ENCODE results near the gene DNM3. TPM values are rescaled to one million over a fixed set of nuclear protein-coding genes. Genes with fewer than 3 reads are reported as not detected.

The DNM3 gene
- total and polyA plus RNA-seq, 2 of the 8 experiments (the other 6 are each of a cell fraction or from before 2014, with no cell fraction given), result 2.0 to 8.5 TPM

GRCh38 chr1:172238965-172239364, 397.7 kb downstream of the DNM3 start:
- no peak overlapping the region for H3K4me3 ChIP-seq (ENCODE audit: extremely low read depth in 1 of 4, insufficient read depth in 2 of 4, low read depth in 3 of 4, low read length in 4 of 4)
- H2BK15ac ChIP-seq (ENCODE audit: low read length), result no peak overlapping the region
- H3K4me2 ChIP-seq (ENCODE audit: insufficient read depth in 1 of 2, low read depth in 2 of 2, low read length in 2 of 2), result no peak overlapping the region
- no peak overlapping the region for H2AK5ac ChIP-seq (ENCODE audit: low read depth, low read length)
- H3K79me1 ChIP-seq (ENCODE audit: low read depth, low read length), result no peaks in the 10 kb centered on the region
- no peak for FAIRE-seq
- H3K4me1 ChIP-seq (replicated peaks in 1 of 4; ENCODE audit: control insufficient read depth in 3 of 4, insufficient read depth in 4 of 4, low read length in 3 of 4), result no peaks in the 10 kb centered on the region; a peak in 1 of 7 replicates
- no peaks in the 10 kb centered on the region for H3K27me3 ChIP-seq (replicated peaks in 1 of 4; ENCODE audit: control insufficient read depth in 3 of 4, extremely low read depth in 1 of 4, insufficient read depth in 3 of 4, low read length in 3 of 4)
- H3K14ac ChIP-seq (ENCODE audit: insufficient read length), result no peak overlapping the region
- H3K9ac ChIP-seq (replicated peaks in 1 of 4; ENCODE audit: extremely low read depth in 1 of 4, low read depth in 3 of 4, low read length in 3 of 4), result no peak overlapping the region
- no peak overlapping the region for H2BK120ac ChIP-seq (replicated peaks; ENCODE audit: low read depth, low read length)
- no peak for DNase-seq (ENCODE audit: low read depth in 1 of 2, low spot score in 2 of 2)
- CTCF ChIA-PET (ENCODE audit: partially characterized antibody), result interaction anchor here (1.2 kb wide), 1 partner anchor 14 kb away, joined by 3 read pairs; no protein-coding TSS in a partner anchor
- no peak overlapping the region for H2BK20ac ChIP-seq (ENCODE audit: low read length)
- H4K5ac ChIP-seq (ENCODE audit: insufficient read length, low read depth, low read length), result no peak overlapping the region
- WGBS, 2 experiments (ENCODE audit: extremely low coverage in 1 of 2, insufficient coverage in 1 of 2, insufficient read length in 1 of 2, insufficient replicate concordance in 2 of 2, low coverage in 1 of 2, low lambda C conversion rate in 2 of 2, missing lambda C conversion rate in 1 of 2), result 97% methylated on average over 2 of the region's 2 CpGs; no CpG with 5 or more reads in 1 of the 2 experiments
- H2BK12ac ChIP-seq (ENCODE audit: low read depth, low read length), result no peak overlapping the region
- TF ChIP-seq NRF1 (IDR thresholded peaks at IDR 0.05; ENCODE audit: low read depth, low read length) (no peak), SP1 (IDR thresholded peaks at IDR 0.05; ENCODE audit: low read depth, low read length) (no peak), YY1 (IDR thresholded peaks at IDR 0.05; ENCODE audit: low read depth, low read length) (no peak), ZNF274 (IDR thresholded peaks at IDR 0.05; ENCODE audit: borderline replicate concordance, extremely low read depth, low read length) (no peak), TAF1 (IDR thresholded peaks at IDR 0.05; ENCODE audit: low read depth, low read length) (no peak), BACH1 (IDR thresholded peaks at IDR 0.05; ENCODE audit: low read length) (no peak), MAFK (IDR thresholded peaks at IDR 0.05; ENCODE audit: low read depth, low read length) (no peak), SP4 (IDR thresholded peaks at IDR 0.05; ENCODE audit: low read length) (no peak), ASH2L (IDR thresholded peaks at IDR 0.05; ENCODE audit: low read length) (no peak), RNF2 (IDR thresholded peaks at IDR 0.05; ENCODE audit: borderline replicate concordance, low read depth, low read length, missing control alignments, poor library complexity, severe bottlenecking) (no peak), PHF8 (conservative IDR thresholded peaks at IDR 0.05; ENCODE audit: low read depth, low read length) (no peak), CTBP2 (IDR thresholded peaks at IDR 0.05; ENCODE audit: borderline replicate concordance, insufficient read depth, insufficient read length, low read length) (no peak), BRCA1 (IDR thresholded peaks at IDR 0.05; ENCODE audit: low read depth, low read length) (no peak), RXRA (IDR thresholded peaks at IDR 0.05; ENCODE audit: insufficient read depth, low read depth, low read length) (no peak)
- TF ChIP-seq, protein P1, sequence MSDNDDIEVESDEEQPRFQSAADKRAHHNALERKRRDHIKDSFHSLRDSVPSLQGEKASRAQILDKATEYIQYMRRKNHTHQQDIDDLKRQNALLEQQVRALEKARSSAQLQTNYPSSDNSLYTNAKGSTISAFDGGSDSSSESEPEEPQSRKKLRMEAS (IDR thresholded peaks at IDR 0.05), result no peak
- no peak overlapping the region for H3K23ac ChIP-seq (ENCODE audit: insufficient read length)
- no peaks in the 10 kb centered on the region for H3K23me2 ChIP-seq (ENCODE audit: low read depth, low read length)
- no peaks in the 10 kb centered on the region for H4K20me1 ChIP-seq (replicated peaks in 1 of 2; ENCODE audit: control insufficient read depth in 1 of 2, insufficient read depth in 2 of 2, low read length in 2 of 2)
- POLR2A ChIA-PET (ENCODE audit: partially characterized antibody), result no interaction called here
- H2BK5ac ChIP-seq (ENCODE audit: low read depth, low read length), result no peak overlapping the region
- H3K27ac ChIP-seq (ENCODE audit: low read depth, low read length), result no peak overlapping the region
- H3K79me2 ChIP-seq (ENCODE audit: control insufficient read depth in 1 of 2, insufficient read depth in 2 of 2, low read length in 2 of 2), result no peaks in the 10 kb centered on the region
- H3K56ac ChIP-seq (replicated peaks; ENCODE audit: insufficient read length, low read depth, low read length), result no peak overlapping the region
- no peak overlapping the region for H2AFZ ChIP-seq (ENCODE audit: low read length)
- no peak overlapping the region for H4K8ac ChIP-seq (ENCODE audit: extremely low read depth, insufficient read depth, low read length)
- no peaks in the 10 kb centered on the region for H3K9me3 ChIP-seq (ENCODE audit: insufficient read depth in 2 of 2, low read depth in 1 of 2, low read length in 1 of 2)
- no peak overlapping the region for H4K91ac ChIP-seq (replicated peaks; ENCODE audit: insufficient read length, low read length)
- H3K18ac ChIP-seq (ENCODE audit: extremely low read depth, low read length), result no peak overlapping the region
- H3K36me3 ChIP-seq (ENCODE audit: control insufficient read depth in 2 of 4, insufficient read depth in 4 of 4, low read length in 3 of 4), result no peaks in the 10 kb centered on the region
- no peak overlapping the region for H3K4ac ChIP-seq (replicated peaks; ENCODE audit: insufficient read length, low read depth, low read length)

Measured in H1 (cell line).